ENCODE data around the gene KCNE4. TPM values are rescaled to one million over a fixed set of nuclear protein-coding genes. Genes with fewer than 3 reads are reported as not detected.

The KCNE4 gene
- total and polyA plus RNA-seq, 2 experiments from 2014 or later, result not detected

- no peak overlapping the region for H2AFZ ChIP-seq
- peaks cover 13% of the 10 kb centered on the region for H3K4me1 Mint-ChIP-seq
- H3F3A ChIP-seq (replicated peaks; ENCODE audit: low read depth), result no peaks in the 10 kb centered on the region
- H4K20me1 ChIP-seq (replicated peaks; ENCODE audit: insufficient read depth), result no peaks in the 10 kb centered on the region
- no peak overlapping the region for H3K27ac Mint-ChIP-seq
- no peaks in the 10 kb centered on the region for H3K36me3 ChIP-seq (ENCODE audit: insufficient read depth)
- no peak for DNase-seq (ENCODE audit: low spot score)
- no peak overlapping the region for H3K27ac ChIP-seq (ENCODE audit: low read depth)
- H3K79me2 ChIP-seq (replicated peaks; ENCODE audit: insufficient read depth), result no peaks in the 10 kb centered on the region
- H3K9me2 ChIP-seq (ENCODE audit: insufficient read depth), result no peaks in the 10 kb centered on the region; the same call in 1 of the 2 replicates
- TF ChIP-seq ZNF114 (CRISPR knock-in tag; IDR thresholded peaks at IDR 0.05) (no peak), ZNF331 (CRISPR knock-in tag; IDR thresholded peaks at IDR 0.05; ENCODE audit: low read depth) (no peak), JUNB (IDR thresholded peaks at IDR 0.05; ENCODE audit: unreplicated experiment) (no peak), POLR2AphosphoS5 (IDR thresholded peaks at IDR 0.05; ENCODE audit: low read depth) (no peak), EZH2phosphoT487 (IDR thresholded peaks at IDR 0.05; ENCODE audit: unreplicated experiment) (no peak), CREB1 (CRISPR knock-in tag; IDR thresholded peaks at IDR 0.05; ENCODE audit: low read depth) (no peak), NANOG (IDR thresholded peaks at IDR 0.05; ENCODE audit: borderline replicate concordance) (no peak), STAT1 (IDR thresholded peaks at IDR 0.05; ENCODE audit: unreplicated experiment) (no peak), REST (IDR thresholded peaks at IDR 0.05; ENCODE audit: unreplicated experiment) (no peak), EZH2 (IDR thresholded peaks at IDR 0.05; ENCODE audit: low read depth, unreplicated experiment) (no peak), ZNF462 (CRISPR knock-in tag; IDR thresholded peaks at IDR 0.05) (no peak)
- TF ChIP-seq, protein P1, sequence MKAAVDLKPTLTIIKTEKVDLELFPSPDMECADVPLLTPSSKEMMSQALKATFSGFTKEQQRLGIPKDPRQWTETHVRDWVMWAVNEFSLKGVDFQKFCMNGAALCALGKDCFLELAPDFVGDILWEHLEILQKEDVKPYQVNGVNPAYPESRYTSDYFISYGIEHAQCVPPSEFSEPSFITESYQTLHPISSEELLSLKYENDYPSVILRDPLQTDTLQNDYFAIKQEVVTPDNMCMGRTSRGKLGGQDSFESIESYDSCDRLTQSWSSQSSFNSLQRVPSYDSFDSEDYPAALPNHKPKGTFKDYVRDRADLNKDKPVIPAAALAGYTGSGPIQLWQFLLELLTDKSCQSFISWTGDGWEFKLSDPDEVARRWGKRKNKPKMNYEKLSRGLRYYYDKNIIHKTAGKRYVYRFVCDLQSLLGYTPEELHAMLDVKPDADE (IDR thresholded peaks at IDR 0.05), result no peak
- TF ChIP-seq, protein P2, sequence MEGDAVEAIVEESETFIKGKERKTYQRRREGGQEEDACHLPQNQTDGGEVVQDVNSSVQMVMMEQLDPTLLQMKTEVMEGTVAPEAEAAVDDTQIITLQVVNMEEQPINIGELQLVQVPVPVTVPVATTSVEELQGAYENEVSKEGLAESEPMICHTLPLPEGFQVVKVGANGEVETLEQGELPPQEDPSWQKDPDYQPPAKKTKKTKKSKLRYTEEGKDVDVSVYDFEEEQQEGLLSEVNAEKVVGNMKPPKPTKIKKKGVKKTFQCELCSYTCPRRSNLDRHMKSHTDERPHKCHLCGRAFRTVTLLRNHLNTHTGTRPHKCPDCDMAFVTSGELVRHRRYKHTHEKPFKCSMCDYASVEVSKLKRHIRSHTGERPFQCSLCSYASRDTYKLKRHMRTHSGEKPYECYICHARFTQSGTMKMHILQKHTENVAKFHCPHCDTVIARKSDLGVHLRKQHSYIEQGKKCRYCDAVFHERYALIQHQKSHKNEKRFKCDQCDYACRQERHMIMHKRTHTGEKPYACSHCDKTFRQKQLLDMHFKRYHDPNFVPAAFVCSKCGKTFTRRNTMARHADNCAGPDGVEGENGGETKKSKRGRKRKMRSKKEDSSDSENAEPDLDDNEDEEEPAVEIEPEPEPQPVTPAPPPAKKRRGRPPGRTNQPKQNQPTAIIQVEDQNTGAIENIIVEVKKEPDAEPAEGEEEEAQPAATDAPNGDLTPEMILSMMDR (conservative IDR thresholded peaks at IDR 0.05; ENCODE audit: low read depth in 2 of 2), result no peak
- no peaks in the 10 kb centered on the region for H3K4me1 ChIP-seq (ENCODE audit: insufficient read depth)
- no peak for ATAC-seq
- H3K4me2 ChIP-seq, result no peak overlapping the region
- H3K27me3 ChIP-seq (ENCODE audit: insufficient read depth), result no peaks in the 10 kb centered on the region
- no peaks in the 10 kb centered on the region; the same call in 1 of the 3 replicates for H3K9me3 Mint-ChIP-seq
- H3K4me3 ChIP-seq, result no peak overlapping the region
- peaks cover 3% of the 10 kb centered on the region for H3K27me3 Mint-ChIP-seq (ENCODE audit: insufficient read depth, low read depth, poor library complexity)
- no peaks in the 10 kb centered on the region for H3K36me3 Mint-ChIP-seq (ENCODE audit: low read depth)
- H3K4me3 Mint-ChIP-seq, result no peak overlapping the region
Measured at GRCh38 chr2:223058952-223059716, 7.1 kb downstream of the KCNE4 start.

Measured in GM23338 (cell line).